Neural progenitor cell (in vitro differentiated cells): Measurements from ENCODE around the gene CORO7. TPM values are rescaled to one million over a fixed set of nuclear protein-coding genes. Genes with fewer than 3 reads are reported as not detected.

Experiments
- DNase-seq: peaks from one replicate; pipeline ENCODE4 v3.0.0-alpha.2; 2016; ENCODE audit warnings: low spot score
- H2AFZ ChIP-seq: fragments of 200-600 bp; sonication (generic); replicated peaks from 2 replicates; pipeline ENCODE4 v1.6.1; 2016; ENCODE audit warnings: antibody characterized with exemption
- H3F3A ChIP-seq: fragments of 200-600 bp; sonication (generic); 2 replicates; pipeline ENCODE4 v1.6.1; 2016; ENCODE audit warnings: antibody characterized with exemption, low read depth
- H3K27ac ChIP-seq: fragments of 200-600 bp; sonication (generic); 2 replicates; pipeline ENCODE4 v1.5.1; 2016; ENCODE audit warnings: mild to moderate bottlenecking
- H3K27me3 ChIP-seq: fragments of 200-600 bp; sonication (generic); 2 replicates; pipeline ENCODE4 v1.6.1; 2016; ENCODE audit warnings: mild to moderate bottlenecking, moderate library complexity
- H3K36me3 ChIP-seq: fragments of 200-600 bp; sonication (generic); 2 replicates; pipeline ENCODE4 v1.5.1; 2016
- H3K4me1 ChIP-seq: fragments of 200-600 bp; sonication (generic); 2 replicates; pipeline ENCODE4 v1.6.1; 2016; ENCODE audit warnings: mixed run types
- H3K4me2 ChIP-seq: fragments of 200-600 bp; sonication (generic); 2 replicates; pipeline ENCODE4 v1.6.1; 2016
- H3K4me3 ChIP-seq: fragments of 200-600 bp; sonication (generic); 2 replicates; pipeline ENCODE4 v1.5.1; 2016
- H3K79me2 ChIP-seq: fragments of 200-600 bp; sonication (generic); 2 replicates; pipeline ENCODE4 v1.6.1; 2016; ENCODE audit warnings: low read depth
- H3K9ac ChIP-seq: fragments of 200-600 bp; sonication (generic); 2 replicates; pipeline ENCODE4 v1.6.1; 2016
- H3K9me3 ChIP-seq: fragments of 200-600 bp; sonication (generic); 2 replicates; pipeline ENCODE4 v1.5.1; 2016; ENCODE audit warnings: low read depth
- H4K20me1 ChIP-seq: fragments of 200-600 bp; sonication (generic); 2 replicates; pipeline ENCODE4 v1.6.1; 2016; ENCODE audit warnings: low read depth
- H3K27ac Mint-ChIP-seq: 3 replicates; pipeline ENCODE4 v1.8.0; 2021; ENCODE audit warnings: mixed read lengths
- H3K27me3 Mint-ChIP-seq: 2 replicates; pipeline ENCODE4 v1.8.0; 2022; ENCODE audit warnings: low read depth, mild to moderate bottlenecking, inconsistent platforms, moderate library complexity, mixed read lengths; ENCODE audit not compliant: insufficient read depth
- H3K36me3 Mint-ChIP-seq: 3 replicates; pipeline ENCODE4 v1.8.0; 2021; ENCODE audit warnings: mixed read lengths
- H3K4me1 Mint-ChIP-seq: 3 replicates; pipeline ENCODE4 v1.8.0; 2021; ENCODE audit warnings: mixed read lengths
- H3K4me3 Mint-ChIP-seq: 3 replicates; pipeline ENCODE4 v1.8.0; 2021; ENCODE audit warnings: mild to moderate bottlenecking, moderate library complexity, mixed read lengths
- H3K9me3 Mint-ChIP-seq: 3 replicates; pipeline ENCODE4 v1.8.0; 2020; ENCODE audit warnings: mixed read lengths
- CTCF ChIP-seq: fragments of 200-600 bp; sonication (generic); IDR thresholded peaks from 2 replicates; pipeline ENCODE4 v1.5.1; 2017; ENCODE audit warnings: antibody characterized with exemption, mild to moderate bottlenecking
- EZH2 ChIP-seq: fragments of 200-600 bp; sonication (generic); IDR thresholded peaks from 2 replicates; pipeline ENCODE4 v1.6.1; 2017; ENCODE audit warnings: antibody characterized with exemption, mild to moderate bottlenecking, moderate library complexity
- EZH2phosphoT487 ChIP-seq: fragments of 200-600 bp; sonication (generic); IDR thresholded peaks from 2 replicates; pipeline ENCODE4 v1.6.1; 2017; ENCODE audit warnings: antibody characterized with exemption
- total RNA-seq: library from RNA; depleted of rRNA; stranded (reverse); fragments of >200 nt; gene quantifications from 2 replicates; pipeline ENCODE4 v1.2.3, GENCODE V29; 2015; ENCODE audit warnings: low replicate concordance

Gene CORO7
- total RNA-seq, 1 donor from 2014 or later: 6.8 TPM

GRCh38 chr16:4412854-4413253, 3.5 kb downstream of the CORO7 start:
- peaks cover 5% of the 10 kb centered on the region for H4K20me1 ChIP-seq
- peaks cover 14% of the 10 kb centered on the region for H3F3A ChIP-seq
- DNase-seq: no peak
- no peaks in the 10 kb centered on the region for H3K36me3 Mint-ChIP-seq
- no peak overlapping the region for H3K4me2 ChIP-seq
- H3K4me1 ChIP-seq: peaks cover 3% of the 10 kb centered on the region
- H3K36me3 ChIP-seq: no peaks in the 10 kb centered on the region
- H2AFZ ChIP-seq: no peak overlapping the region
- peaks cover 13% of the 10 kb centered on the region for H3K27me3 ChIP-seq
- H3K79me2 ChIP-seq: no peaks in the 10 kb centered on the region
- H3K4me1 Mint-ChIP-seq: peaks cover 19% of the 10 kb centered on the region
- no peak overlapping the region for H3K27ac ChIP-seq
- no peak overlapping the region for H3K27ac Mint-ChIP-seq
- H3K4me3 Mint-ChIP-seq: no peak overlapping the region
- no peak overlapping the region for H3K9ac ChIP-seq
- no peaks in the 10 kb centered on the region for H3K9me3 Mint-ChIP-seq
- TF ChIP-seq CTCF: no peak
- no peak for TF ChIP-seq EZH2
- TF ChIP-seq EZH2phosphoT487: no peak
- no peaks in the 10 kb centered on the region for H3K9me3 ChIP-seq
- peaks cover 5% of the 10 kb centered on the region for H3K27me3 Mint-ChIP-seq
- no peak overlapping the region for H3K4me3 ChIP-seq

GRCh38 chr16:4412159-4412558, 4.2 kb downstream of the CORO7 start:
- H3K4me3 Mint-ChIP-seq: no peak overlapping the region
- H3K27me3 ChIP-seq: peaks cover 6% of the 10 kb centered on the region
- H3K4me3 ChIP-seq: no peak overlapping the region
- H3K27ac Mint-ChIP-seq: no peak overlapping the region
- no peak for DNase-seq
- peaks cover 3% of the 10 kb centered on the region for H3K27me3 Mint-ChIP-seq
- no peak overlapping the region for H3K27ac ChIP-seq
- H4K20me1 ChIP-seq: peaks cover 5% of the 10 kb centered on the region
- H3K36me3 ChIP-seq: no peaks in the 10 kb centered on the region
- peaks cover 14% of the 10 kb centered on the region for H3F3A ChIP-seq
- no peak overlapping the region for H2AFZ ChIP-seq
- no peaks in the 10 kb centered on the region for H3K36me3 Mint-ChIP-seq
- no peak for TF ChIP-seq CTCF
- TF ChIP-seq EZH2phosphoT487: no peak
- no peak for TF ChIP-seq EZH2
- H3K4me1 ChIP-seq: peaks cover 3% of the 10 kb centered on the region
- H3K9ac ChIP-seq: no peak overlapping the region
- no peak overlapping the region for H3K4me2 ChIP-seq
- H3K9me3 ChIP-seq: no peaks in the 10 kb centered on the region
- H3K79me2 ChIP-seq: no peaks in the 10 kb centered on the region
- H3K4me1 Mint-ChIP-seq: peaks cover 19% of the 10 kb centered on the region
- H3K9me3 Mint-ChIP-seq: no peaks in the 10 kb centered on the region

GRCh38 chr16:4411684-4412083, 4.7 kb downstream of the CORO7 start:
- Histone ChIP-seq H3K4me3 (no peak overlapping the region), H3K27ac (no peak overlapping the region), H4K20me1 (peaks cover 5% of the 10 kb centered on the region), H3K9ac (no peak overlapping the region), H3F3A (peaks cover 9% of the 10 kb centered on the region), H3K9me3 (no peaks in the 10 kb centered on the region), H3K36me3 (no peaks in the 10 kb centered on the region), H3K4me2 (no peak overlapping the region), H2AFZ (no peak overlapping the region), H3K27me3 (peaks cover under 1% of the 10 kb centered on the region), H3K4me1 (peaks cover under 1% of the 10 kb centered on the region), H3K79me2 (no peaks in the 10 kb centered on the region)
- Mint-ChIP-seq H3K36me3 (no peaks in the 10 kb centered on the region), H3K4me3 (no peak overlapping the region), H3K4me1 (peaks cover 17% of the 10 kb centered on the region), H3K27ac (no peak overlapping the region), H3K9me3 (no peaks in the 10 kb centered on the region), H3K27me3 (peaks cover under 1% of the 10 kb centered on the region)
- DNase-seq: no peak
- TF ChIP-seq CTCF (no peak), EZH2 (no peak), EZH2phosphoT487 (no peak)
